ENCODE results near the gene BMX.

BMX gene

GRCh38 chrX:15509845-15510244 is 9.2 kb downstream of the BMX start:
- DNase-seq: no peak

DNA sequence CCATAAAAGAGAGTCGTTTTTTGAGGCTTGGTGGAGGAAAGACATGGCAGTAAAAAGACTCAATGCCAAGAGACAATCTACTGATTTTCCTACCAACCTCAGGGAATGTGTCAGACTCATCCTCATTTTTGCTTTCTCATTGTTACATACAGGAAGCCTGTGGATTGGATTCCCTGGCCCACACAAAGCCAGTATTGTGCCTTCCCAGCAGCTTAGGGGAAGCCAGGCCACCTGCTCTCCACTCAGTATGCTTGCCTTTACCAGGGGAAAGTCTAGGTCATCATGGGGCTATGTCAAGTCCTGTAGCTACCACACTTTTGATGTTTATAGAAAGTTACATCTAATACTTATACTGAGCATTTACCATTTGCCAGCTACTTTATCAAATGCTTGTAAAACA is 11.0 kb downstream of the BMX start:
- DNase-seq: no peak

DNA sequence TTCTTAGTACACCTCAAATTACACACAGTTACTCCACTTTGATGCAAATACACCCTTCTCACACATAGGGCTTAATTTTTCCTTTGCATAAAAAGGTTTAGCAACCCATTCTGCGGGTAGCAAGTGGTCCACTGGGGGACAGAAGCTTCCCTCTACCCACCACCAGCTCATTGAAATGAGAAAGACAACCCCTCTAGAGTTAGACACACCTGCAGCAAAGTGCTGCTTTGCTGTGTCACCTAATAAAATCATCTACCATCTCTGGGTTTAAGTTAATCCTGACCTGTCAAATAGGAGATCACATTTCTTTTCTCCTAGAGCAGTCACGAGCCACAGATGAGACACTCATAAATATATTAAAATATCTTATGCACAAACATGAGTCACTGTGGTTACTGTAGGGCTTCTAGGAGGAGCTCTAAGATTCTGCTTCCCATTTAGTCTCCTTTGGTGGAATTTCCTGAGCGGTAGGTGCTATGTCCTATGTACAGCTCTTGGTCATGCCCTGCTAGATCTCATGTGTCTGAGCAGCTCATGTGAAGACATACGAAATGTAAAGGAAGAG is 11.9 kb downstream of the BMX start:
- DNase-seq: no peak

DNA sequence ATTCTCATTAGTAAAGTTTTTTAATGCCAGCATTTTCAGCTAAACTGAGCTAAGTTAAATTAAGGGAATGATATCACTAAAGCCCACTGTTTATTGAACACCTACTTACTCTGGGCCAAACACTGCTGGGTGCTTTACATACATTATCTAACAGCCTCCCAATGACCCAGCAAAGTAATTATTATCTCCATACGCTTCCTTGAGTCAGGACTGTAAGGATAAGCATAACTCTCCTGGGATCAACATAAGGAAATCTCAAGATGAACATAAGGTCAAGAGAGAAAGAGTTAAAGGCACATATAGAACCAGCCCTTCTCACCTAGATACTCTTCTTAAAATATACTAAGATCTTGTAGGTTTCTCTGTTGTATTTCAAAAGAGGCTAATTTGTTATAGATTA is 13.7 kb downstream of the BMX start:
- DNase-seq: no peak

GRCh38 chrX:15515931-15516330 is 15.3 kb downstream of the BMX start:
- no peak for DNase-seq

GRCh38 chrX:15522464-15522863 is 21.9 kb downstream of the BMX start:
- DNase-seq: no peak

- no peak for DNase-seq
These were observed 22.5 kb downstream of the BMX start for GRCh38 chrX:15523088-15523487.

DNA sequence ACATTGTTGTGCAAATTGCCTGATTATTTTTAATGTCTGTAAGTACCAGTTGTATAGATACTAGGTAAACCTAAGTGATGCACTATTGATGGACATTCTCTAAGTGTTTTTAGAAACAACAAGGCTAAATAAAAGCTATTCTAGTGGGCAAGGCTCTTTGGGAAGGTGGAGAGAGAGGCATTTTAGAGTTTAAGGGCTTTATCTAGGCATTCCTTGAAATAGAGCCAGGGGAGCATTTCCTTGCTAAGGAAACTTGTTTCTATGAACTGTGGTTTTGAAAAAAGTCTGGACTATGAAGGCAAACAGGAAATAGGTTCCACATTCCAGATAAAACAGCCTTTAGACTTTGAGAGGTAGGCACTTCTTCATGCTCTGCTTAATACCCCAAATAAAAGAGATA is 23.8 kb downstream of the BMX start:
- DNase-seq: no peak

DNA sequence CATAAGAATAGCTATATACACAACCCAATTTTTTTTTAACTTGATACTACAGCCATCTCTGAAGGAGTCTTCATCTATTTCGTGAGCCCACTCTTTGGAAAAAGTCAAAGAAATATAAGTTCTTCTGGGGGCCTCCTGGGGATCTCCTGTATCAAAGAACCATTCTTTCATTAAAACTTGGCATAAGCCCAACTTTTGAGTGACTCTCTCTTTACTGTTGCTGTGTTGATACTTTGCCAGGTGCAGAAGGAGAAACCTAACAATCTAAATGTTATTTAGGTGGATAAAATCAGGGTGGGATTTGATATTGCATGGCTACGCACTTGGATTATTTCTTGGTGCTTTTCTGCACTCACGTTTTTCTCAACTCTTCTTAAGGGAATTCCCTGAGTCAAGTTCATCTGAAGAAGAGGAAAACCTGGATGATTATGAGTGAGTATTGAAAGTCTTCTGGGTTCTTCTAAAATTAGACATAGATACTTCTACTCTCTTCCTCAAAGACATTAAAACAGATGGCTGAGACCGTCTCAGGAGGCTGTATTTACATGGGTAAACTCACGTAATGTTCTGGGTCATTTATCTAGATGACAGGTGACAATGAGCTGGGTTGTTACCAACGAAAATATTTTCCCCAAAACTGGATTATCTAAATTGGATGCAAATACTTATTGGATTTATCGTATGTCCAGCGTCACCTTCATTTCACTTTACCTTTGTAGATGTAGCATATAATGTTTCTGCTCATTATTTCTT is 25.2 kb downstream of the BMX start:
- no peak for DNase-seq

GRCh38 chrX:15529165-15529564 is 28.6 kb downstream of the BMX start:
- DNase-seq: no peak

DNA sequence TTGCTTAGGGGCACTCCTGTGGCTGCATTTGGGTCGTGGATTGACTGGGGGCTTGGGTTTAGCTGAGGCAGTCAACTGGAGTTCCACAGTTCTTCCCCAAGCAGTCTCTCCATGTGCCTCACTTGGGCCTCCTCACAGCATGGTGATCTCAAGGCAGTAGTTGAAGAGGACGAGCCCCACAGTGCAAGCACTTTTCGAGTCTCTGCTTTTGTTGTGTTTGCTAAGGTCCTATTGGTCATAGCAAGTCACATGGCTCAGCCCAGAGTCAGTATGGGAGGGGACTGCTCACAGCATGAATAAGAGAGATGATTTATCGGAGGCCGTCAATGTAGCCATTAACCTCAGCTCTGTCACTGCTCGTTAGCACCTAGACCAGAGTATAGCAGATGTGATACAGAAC is 29.7 kb downstream of the BMX start:
- DNase-seq: no peak

DNA sequence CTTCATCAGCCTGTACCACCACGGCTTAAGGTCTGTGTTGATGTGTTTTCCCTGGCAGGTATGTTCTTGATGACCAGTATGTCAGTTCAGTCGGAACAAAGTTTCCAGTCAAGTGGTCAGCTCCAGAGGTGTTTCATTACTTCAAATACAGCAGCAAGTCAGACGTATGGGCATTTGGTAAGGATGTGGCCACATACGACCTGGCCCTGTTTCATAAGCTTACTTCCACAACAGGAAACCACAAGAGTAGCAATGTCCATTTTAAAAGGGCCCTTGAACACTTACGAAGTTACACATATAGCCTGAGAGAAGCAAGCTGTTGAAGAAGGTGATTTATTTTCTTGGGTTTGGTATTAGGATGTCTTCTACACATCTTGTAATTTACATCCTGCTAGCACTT is 46.1 kb downstream of the BMX start:
- no peak for DNase-seq

DNA sequence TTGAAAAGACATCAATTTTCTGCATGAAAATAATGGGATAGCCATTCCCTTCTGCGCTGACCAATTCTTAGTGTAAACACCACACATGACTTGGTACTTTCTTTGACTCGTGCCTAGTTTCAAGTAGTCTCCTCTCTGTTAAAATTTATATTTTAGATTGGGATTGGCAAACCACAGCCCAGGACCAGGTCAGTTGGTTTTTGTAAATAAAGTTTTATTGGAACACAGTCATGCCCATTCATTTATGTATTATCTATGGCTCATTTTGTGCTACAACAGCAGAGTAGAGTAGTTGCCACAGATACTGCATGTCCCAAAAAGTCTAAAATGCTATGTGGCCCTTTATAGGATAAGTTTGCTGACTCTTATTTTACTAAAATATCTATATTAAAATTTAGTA is 46.7 kb downstream of the BMX start:
- DNase-seq: no peak

GRCh38 chrX:15549189-15550012 is 48.8 kb downstream of the BMX start:
- no peak for DNase-seq

DNA sequence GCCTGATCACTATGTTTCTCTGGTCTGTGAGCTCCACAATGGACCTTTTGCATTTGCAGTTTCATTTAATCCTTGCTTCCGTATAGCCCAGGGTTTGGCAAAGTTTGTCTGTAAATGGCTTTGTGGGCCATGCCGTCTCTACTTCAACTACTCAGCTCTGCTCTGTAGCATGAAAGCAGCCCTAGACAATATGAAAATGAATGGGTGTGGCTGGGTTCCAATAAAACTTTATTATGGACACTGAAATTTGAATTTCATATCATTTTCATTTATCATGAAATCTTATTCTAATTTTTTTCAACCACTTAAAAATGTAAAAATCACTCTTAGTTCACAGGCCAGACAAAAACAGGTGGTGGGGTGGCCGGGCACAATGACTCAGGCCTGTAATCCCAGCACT is 58.6 kb downstream of the BMX start:
- no peak for DNase-seq

DNA sequence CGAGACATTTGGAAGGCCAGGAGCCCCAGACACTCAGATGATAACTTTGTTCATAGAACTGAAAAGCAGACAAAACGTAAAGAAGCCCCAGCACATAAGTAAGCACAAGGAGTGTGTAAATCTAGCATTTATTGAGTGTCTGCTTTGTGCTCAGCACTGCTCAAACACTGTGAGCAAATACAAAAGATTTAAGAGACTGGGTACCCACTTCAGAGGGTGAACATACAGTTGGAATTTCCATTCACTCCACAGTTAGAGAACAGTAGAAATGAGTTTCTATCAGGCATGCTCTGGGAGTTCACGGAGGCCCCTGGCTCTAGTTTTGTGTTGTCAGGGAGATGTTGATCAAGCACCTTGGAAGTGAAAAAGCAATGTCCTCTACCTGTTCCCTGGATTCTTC is 60.3 kb downstream of the BMX start:
- no peak for DNase-seq

DNA sequence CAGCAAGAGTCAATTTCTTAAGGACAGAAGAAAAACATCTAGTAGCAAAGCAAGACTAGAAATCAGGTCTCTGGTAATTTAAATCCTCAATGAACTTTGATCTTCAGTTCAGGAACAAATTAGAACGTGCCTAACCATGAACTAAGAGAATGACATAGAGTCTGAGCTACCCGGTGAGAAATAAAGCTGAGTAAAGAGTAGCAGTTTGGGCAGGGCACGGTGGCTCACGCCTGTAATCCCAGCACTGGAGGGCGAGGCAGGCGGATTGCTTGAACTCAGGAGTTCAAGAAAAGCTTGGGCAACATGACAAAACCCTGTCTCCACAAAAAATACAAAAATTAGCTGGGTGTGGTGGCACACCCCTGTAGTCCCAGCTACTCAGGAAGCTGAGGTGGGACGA is 62.4 kb downstream of the BMX start:
- DNase-seq: no peak

- DNase-seq: peak; percentile 2
These were observed 64.5 kb downstream of the BMX start for GRCh38 chrX:15564981-15565579.

DNA sequence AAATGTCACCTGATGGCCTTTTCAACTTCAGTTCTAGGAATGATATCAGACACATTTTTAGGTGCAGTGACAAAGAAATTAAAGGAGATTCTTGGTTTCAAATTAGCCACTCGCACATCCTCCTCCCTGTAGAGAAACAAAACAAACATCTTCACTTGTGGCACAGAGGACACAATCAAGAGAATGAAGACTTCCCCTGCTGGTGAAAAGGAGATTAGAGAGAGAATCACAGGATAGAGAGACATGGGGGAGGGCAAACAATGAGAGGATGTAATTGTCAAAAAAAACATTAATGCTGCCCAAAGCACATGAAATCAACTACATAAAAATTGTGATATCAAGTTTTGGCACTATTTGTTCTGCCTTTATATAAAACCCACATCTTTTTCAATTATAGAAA is 65.6 kb downstream of the BMX start:
- no peak for DNase-seq

GRCh38 chrX:15567267-15567666 is 66.7 kb downstream of the BMX start:
- no peak for DNase-seq

GRCh38 chrX:15567886-15568616 is 67.4 kb downstream of the BMX start:
- DNase-seq: no peak

GRCh38 chrX:15570145-15570544 is 69.5 kb downstream of the BMX start:
- DNase-seq: no peak

GRCh38 chrX:15574017-15574416 is 73.4 kb downstream of the BMX start:
- DNase-seq: no peak

Data from activated naive CD4-positive, alpha-beta T cell treated with Interleukin-2 at 50 U/mL for 16 hours (primary cell).